Measurements from ENCODE around the gene DLG2. TPM values are rescaled to one million over a fixed set of nuclear protein-coding genes. Genes with fewer than 3 reads are reported as not detected.

The DLG2 gene
- total RNA-seq, 1 experiment from 2014 or later: 17.5 TPM

GRCh38 chr11:84673753-84674152, 953.4 kb downstream of the DLG2 start:
- H3K9me3 Mint-ChIP-seq: no peaks in the 10 kb centered on the region
- ATAC-seq: peak; percentile 92
- peaks cover 54% of the 10 kb centered on the region for H3K4me1 Mint-ChIP-seq
- DNase-seq (ENCODE audit: low spot score): no peak
- H3K36me3 Mint-ChIP-seq: no peaks in the 10 kb centered on the region
- CTCF ChIA-PET: interaction anchor here (1.2 kb wide), 1 partner anchor 289 kb away, joined by 3 read pairs; no protein-coding TSS in a partner anchor
- POLR2A ChIA-PET: no interaction called here
- TF ChIP-seq NFATC4 (CRISPR knock-in tag; IDR thresholded peaks at IDR 0.05) (no peak), ZNF281 (CRISPR knock-in tag; IDR thresholded peaks at IDR 0.05) (no peak), MAX (CRISPR knock-in tag; IDR thresholded peaks at IDR 0.05) (no peak), NR2C2 (CRISPR knock-in tag; IDR thresholded peaks at IDR 0.05) (no peak), ZBTB43 (CRISPR knock-in tag; IDR thresholded peaks at IDR 0.05) (no peak), MLX (CRISPR knock-in tag; IDR thresholded peaks at IDR 0.05) (no peak), ZNF425 (CRISPR knock-in tag; conservative IDR thresholded peaks at IDR 0.05) (no peak), ETV6 (CRISPR knock-in tag; IDR thresholded peaks at IDR 0.05) (no peak), CDX4 (CRISPR knock-in tag; IDR thresholded peaks at IDR 0.05; ENCODE audit: borderline replicate concordance) (no peak), PRRX2 (CRISPR knock-in tag; IDR thresholded peaks at IDR 0.05) (no peak), ZNF532 (CRISPR knock-in tag; IDR thresholded peaks at IDR 0.05; ENCODE audit: borderline replicate concordance) (no peak), IRF1 (CRISPR knock-in tag; IDR thresholded peaks at IDR 0.05) (no peak), ZNF219 (CRISPR knock-in tag; IDR thresholded peaks at IDR 0.05; ENCODE audit: borderline replicate concordance) (no peak), TP53 (CRISPR knock-in tag; IDR thresholded peaks at IDR 0.05) (no peak), SOX15 (CRISPR knock-in tag; IDR thresholded peaks at IDR 0.05) (no peak), GRHL2 (CRISPR knock-in tag; IDR thresholded peaks at IDR 0.05; ENCODE audit: insufficient replicate concordance, severe bottlenecking) (no peak), ATF6 (CRISPR knock-in tag; IDR thresholded peaks at IDR 0.05) (no peak)
- no peak overlapping the region for H3K27ac Mint-ChIP-seq
- no peaks in the 10 kb centered on the region for H3K27me3 Mint-ChIP-seq (ENCODE audit: low read depth)
- H3K4me3 Mint-ChIP-seq: no peak overlapping the region

Data from WTC11 (cell line).